Hypothalamus (tissue), 51 donors: Measurements from ENCODE around the gene NLN.
"Not testable (repeated sequence)": the region's sequence is repeated elsewhere in the genome, so short reads cannot be mapped to it uniquely, and the experiment has no call there.

ENCODE experiments used
- DNase-seq, 51 donors: peaks; one replicate each; lab custom pipeline; 2025; lab: John Stamatoyannopoulos, UW

NLN gene

GRCh38 chr5:65730910-65731309, 8.9 kb downstream of the NLN start:
- no peak for DNase-seq

GRCh38 chr5:65732046-65732445, 10.0 kb downstream of the NLN start:
- DNase-seq = not testable (repeated sequence)

GRCh38 chr5:65734196-65734775, 12.3 kb downstream of the NLN start:
- DNase-seq = not testable (repeated sequence)

DNA sequence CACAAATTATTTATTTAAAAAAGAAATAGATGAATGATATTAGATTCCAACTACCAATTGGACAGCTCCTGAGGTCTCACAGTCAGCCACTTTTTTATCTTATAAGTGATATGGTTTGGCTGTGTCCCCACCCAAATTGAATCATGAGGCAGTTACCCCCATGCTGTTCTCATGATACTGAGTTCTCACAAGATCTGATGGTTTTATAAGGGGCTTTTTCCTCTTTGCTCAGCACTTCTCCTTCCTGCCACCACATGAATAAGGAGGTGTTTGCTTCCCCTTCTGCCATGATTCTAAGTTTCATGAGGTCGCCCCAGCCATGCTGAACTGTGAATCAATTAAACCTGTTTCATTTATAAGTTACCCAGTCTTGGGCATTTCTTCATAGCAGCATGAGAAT, 12.9 kb downstream of the NLN start:
- DNase-seq = no peak

DNA sequence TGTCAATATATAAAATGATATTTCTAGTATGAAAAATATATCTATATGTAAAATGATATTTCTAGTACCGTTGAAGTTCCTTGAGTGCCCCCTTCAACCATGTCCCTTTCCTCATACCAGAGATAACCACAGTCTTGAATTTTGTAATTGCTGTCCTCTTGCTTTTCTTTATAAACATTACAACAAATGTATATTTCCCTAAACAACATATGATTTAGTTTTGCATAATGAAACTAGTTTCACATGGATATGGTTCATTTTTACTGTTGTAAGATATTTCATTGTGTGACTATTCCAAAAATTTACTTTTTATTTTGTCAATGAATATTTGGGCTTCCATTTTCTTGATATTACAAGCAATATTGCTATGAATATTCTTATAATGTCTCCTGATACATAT, 14.0 kb downstream of the NLN start:
- no peak for DNase-seq

- DNase-seq = no peak
These were observed 15.8 kb downstream of the NLN start for GRCh38 chr5:65737842-65738241.

DNA sequence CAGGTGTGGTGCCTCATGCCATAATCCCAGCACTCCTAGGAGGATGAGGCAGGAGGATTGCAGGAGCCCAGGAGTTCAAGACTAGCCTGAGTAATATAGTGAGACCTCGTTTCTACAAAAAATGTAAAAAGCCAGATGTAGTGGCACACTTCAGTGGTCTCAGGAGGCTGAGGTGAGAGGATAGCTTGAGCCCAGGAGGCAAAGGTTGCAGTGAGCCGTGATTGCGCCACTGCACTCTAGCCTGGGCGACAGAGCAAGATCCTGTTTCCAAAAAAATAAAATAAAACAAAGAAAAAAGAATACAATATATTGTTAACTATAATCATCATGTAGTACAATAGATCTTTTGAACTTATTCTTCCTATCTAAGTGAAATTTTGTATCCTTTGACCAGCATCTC, 16.3 kb downstream of the NLN start:
- DNase-seq = no peak

- no peak for DNase-seq
These were observed 17.2 kb downstream of the NLN start for GRCh38 chr5:65739162-65739561.

DNA sequence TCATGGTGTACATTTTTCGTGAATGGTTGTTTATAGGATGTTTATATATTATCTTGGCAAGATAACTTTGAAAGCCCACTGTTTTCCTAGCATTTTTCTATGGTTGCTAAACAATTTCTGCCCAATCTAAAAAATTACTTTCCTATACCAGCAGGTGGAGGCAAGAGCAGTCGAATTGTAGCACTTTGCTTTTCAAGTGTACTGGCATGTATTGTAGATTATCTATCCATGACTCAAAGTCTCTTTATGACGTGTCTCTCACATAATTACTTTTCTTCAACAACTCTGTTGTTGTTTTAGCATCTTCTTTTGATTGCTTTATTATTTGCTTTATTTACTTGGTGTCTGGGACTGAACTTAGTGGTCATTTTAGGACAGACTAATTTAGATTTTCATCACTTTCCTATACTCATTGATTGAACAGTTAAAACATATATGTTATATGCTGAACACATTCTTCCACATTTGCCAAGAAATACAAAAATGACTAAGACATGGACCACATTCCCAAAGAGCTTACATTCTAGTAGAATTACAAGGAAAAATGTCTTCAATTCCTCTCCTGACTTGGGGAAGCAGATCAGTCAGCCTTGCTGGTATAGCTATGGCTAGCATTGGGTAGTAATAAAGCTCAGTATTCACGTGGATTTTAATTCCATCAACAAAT, 20.7 kb downstream of the NLN start:
- peak in 2 of 51 donors; percentile 0 to 24 for DNase-seq

DNA sequence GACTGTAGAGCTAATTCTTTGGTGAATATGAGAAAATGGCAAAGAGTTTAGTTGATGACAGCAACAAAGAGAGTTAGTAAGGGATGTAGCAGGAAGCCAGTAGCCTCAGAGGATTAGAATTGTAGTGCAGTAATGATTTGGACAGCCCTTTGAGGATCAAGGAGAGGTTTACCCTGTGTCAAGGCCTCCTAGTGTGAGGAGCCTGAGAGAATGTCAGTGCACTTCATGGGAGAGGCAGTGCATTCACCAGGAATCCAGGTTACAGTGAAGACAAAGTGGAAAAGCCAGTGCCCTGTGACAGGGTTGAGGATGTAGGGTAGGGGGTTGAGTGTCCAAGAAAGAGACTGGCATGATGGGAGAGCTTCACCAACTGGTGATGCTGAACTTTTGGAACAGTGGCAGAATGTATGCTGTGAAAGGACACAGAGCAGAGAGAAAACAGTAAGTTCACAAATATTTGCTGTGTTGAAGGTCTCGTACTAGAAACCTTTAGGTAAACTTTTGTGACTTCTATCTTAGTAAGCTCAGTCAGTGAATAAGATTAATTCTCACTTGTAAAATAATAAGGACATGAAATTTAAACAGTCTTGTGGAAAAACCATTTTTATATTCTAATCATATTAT, 27.3 kb downstream of the NLN start:
- DNase-seq = no peak

GRCh38 chr5:65749956-65750355, 28.0 kb downstream of the NLN start:
- DNase-seq = no peak

DNA sequence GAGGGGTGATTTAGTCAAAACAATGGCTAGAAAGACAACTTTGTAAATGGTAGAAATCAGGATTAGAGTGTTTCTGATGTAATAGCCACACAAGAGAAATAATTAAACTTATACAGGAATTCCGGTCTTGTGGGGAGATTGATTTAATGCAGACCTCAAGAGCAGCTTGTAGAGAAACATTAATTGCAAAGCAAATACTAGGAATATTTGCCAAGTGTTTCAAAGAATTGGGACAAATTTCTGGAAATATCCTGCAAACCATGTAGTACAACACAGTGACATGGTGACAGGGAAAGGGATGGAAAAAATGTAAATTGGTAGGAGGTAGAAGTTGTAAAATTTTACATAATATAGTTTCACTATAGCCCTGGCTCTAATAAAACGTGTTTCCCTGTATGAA, 28.9 kb downstream of the NLN start:
- no peak for DNase-seq

DNA sequence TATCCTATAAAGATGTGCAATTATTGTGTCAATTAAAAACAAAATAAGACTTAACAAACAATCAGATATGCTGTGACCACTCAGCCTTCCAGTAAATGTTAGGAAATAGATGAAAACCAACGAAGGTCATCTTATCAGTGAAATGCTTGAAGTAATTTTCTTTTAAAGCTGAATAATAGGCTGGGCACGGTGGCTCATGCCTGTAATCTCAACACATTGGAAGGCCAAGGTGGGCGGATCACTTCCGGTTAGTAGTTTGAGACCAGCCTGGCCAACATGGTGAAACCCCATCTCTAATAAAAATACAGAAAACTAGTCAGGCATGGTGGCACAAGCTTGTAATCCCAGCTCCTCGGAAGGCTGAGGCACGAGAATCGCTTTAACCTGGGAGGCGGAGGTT, 31.2 kb downstream of the NLN start:
- no peak for DNase-seq

DNA sequence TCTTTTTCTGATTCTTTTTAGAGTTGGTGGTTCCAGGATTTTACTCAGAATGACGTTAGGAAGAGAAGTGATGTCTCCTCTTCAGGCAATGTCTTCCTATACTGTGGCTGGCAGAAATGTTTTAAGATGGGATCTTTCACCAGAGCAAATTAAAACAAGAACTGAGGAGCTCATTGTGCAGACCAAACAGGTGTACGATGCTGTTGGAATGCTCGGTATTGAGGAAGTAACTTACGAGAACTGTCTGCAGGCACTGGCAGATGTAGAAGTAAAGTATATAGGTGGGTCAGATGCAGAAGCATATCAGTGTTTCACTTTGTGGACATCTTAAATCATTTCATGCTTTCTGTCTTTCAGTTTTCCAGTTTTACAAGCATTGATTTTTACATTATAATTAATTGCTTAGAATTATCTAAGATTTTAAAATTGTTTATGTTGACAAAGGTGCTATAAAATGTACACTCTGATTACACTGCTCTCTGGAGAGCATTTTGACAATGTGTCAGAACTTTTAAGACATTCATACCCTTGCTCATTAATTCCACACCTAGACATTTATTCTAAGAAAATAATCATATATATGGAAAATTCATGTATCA, 36.6 kb downstream of the NLN start:
- DNase-seq = no peak

- DNase-seq = peak in 33 of 51 donors; percentile 3 to 72 (median 30)
These were observed 38.7 kb downstream of the NLN start for GRCh38 chr5:65760504-65761275.

DNA sequence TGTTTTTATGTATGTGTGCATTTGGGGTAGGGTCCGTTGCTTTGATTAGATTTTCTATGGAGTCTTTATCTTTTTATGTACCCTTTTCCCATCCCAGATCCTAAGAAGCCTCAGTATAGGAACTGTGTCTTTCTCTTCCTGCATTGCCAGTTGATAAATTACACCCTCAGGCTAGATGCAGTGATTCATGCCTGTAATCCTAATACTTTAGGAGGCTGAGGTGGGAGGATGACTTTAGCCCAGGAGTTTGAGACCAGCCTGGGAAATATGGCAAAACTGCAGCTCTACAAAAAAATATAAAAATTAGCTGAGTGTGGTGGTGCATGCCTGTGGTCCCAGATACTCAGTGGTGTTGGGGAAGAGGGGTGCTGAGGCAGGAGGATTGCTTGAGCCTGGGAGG, 40.2 kb downstream of the NLN start:
- no peak for DNase-seq

DNA sequence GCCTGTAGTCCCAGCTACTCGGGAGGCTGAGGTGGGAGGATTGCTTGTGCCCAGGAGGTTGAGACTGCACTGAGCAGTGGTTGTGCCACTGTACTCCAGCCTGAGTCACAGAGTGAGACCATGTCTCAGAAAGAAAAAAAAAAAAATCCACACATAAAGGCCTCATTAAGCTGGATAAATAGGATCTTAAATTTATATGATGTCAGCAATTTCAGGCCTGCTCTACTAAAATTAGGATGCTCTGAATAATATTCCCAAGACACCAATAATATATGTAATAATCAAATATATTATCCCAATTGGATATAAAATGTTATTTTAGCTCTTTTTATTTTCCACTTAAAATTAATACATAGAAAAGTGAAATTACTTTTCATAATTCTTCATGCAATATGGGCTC, 43.6 kb downstream of the NLN start:
- DNase-seq = no peak

GRCh38 chr5:65766175-65766574, 44.2 kb downstream of the NLN start:
- DNase-seq = no peak

GRCh38 chr5:65766781-65767180, 44.8 kb downstream of the NLN start:
- no peak for DNase-seq

- no peak for DNase-seq
These were observed 45.6 kb downstream of the NLN start for GRCh38 chr5:65767565-65767964.

DNA sequence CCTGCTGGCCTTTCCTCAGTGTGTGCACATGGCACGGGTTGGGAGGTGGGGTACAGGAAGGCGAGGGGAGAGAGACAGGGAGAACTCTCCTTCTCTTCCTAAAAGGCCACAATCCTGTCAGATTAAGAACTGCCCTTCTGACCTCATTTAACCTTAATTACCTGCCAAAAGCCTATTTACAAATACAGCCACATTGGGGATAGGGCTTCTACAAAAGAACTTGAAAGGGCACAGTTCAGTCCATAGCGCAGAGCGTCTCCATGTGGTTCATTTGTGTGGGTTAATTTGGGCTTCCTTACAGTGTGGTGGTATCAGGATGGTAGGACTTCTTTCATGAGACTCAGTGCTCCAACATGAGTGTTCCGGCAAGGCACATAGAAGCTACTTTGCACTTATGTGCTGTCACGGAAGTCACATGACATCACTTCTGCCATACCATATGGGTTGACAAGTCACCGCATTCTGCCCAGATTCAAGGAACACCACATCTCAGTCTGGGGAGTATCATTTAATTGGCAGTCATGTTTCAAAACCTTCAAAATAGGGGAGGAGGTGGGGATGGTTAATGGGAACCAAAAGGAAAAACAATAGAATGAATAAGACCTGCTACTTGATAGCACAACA, 46.8 kb downstream of the NLN start:
- no peak for DNase-seq
